ENCODE results near the gene HYCC1. TPM values are rescaled to one million over a fixed set of nuclear protein-coding genes. Genes with fewer than 3 reads are reported as not detected.
"Not testable (repeated sequence)": the region's sequence is repeated elsewhere in the genome, so short reads cannot be mapped to it uniquely, and the experiment has no call there.

Gene HYCC1
- total RNA-seq, 4 donors from 2014 or later: 46.1 to 107 (median 65.2) TPM

DNA sequence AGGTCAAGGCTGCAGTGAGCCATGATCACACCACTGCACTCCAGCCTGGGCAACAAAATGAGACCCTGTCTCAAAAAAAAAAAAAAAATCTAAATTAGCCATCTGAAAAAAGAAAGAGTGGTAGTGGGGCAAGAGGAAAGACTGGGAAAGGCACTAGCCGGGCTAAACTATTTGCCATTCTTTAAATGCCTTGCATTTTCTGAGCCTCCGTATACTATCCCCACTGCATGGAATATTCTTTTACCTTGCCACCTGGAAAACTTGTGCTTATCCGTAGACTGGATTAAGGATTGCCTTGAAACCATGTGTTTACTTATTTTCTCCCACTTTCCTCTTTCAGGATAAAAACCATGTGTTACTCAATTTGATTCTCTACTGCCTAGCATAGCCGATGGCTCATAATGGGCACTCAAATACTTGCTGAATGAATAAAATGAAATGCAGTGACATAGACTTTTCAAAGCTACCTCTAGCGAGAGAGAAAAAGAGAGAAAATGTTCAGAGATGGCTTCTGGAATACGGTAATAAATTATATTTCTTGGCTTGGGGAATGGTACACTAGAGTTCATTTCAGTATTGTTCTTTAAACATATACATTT, 30.6 kb downstream of the HYCC1 start:
- TF ChIP-seq, protein P1, sequence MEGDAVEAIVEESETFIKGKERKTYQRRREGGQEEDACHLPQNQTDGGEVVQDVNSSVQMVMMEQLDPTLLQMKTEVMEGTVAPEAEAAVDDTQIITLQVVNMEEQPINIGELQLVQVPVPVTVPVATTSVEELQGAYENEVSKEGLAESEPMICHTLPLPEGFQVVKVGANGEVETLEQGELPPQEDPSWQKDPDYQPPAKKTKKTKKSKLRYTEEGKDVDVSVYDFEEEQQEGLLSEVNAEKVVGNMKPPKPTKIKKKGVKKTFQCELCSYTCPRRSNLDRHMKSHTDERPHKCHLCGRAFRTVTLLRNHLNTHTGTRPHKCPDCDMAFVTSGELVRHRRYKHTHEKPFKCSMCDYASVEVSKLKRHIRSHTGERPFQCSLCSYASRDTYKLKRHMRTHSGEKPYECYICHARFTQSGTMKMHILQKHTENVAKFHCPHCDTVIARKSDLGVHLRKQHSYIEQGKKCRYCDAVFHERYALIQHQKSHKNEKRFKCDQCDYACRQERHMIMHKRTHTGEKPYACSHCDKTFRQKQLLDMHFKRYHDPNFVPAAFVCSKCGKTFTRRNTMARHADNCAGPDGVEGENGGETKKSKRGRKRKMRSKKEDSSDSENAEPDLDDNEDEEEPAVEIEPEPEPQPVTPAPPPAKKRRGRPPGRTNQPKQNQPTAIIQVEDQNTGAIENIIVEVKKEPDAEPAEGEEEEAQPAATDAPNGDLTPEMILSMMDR (IDR thresholded peaks at IDR 0.05): no peak
- no peak for DNase-seq (ENCODE audit: low spot score)
- no peak for ATAC-seq (ENCODE audit: low FRiP score)

DNA sequence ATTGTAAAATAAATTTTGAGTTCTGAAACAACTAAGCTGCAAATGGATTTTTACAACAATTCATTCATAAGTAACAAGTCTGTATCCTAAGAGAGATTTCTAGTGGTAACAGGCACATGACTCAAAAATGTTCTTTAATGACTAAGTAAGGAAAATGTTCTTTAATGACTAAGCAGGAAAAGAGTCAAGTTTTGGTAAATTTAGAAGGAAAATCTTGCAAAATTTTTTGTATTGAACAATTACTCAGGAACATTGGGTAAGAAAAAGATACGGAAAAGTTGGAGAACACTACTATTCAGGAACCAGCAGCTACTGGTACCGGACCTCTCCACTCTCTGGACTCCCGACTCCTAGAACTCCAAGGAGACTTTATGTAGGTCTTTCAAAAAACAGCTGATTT, 33.5 kb downstream of the HYCC1 start:
- TF ChIP-seq, protein P1 (IDR thresholded peaks at IDR 0.05): no peak
- ATAC-seq (ENCODE audit: low FRiP score): peak; percentile 94
- DNase-seq (ENCODE audit: low spot score): no peak

DNA sequence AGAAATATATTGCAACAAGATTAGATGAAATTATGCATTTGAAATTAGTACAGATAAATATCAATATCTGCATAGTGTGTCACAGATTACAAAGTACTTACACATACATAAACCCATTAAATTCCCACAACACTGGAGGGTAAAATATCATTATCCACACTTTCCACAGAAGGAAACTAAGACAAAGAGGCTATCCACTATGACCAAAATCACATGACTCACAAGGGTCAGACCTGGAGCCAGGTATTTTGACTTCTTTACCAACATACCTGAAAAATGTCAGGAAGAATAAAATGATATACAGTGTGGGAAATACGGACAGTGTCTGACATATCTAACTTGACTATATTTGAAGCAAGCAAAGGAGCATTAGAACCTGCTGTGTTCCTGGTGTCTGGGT, 34.1 kb downstream of the HYCC1 start:
- DNase-seq (ENCODE audit: low spot score) (no peak), ATAC-seq (ENCODE audit: low FRiP score) (no peak)
- TF ChIP-seq, protein P1 (IDR thresholded peaks at IDR 0.05): no peak

DNA sequence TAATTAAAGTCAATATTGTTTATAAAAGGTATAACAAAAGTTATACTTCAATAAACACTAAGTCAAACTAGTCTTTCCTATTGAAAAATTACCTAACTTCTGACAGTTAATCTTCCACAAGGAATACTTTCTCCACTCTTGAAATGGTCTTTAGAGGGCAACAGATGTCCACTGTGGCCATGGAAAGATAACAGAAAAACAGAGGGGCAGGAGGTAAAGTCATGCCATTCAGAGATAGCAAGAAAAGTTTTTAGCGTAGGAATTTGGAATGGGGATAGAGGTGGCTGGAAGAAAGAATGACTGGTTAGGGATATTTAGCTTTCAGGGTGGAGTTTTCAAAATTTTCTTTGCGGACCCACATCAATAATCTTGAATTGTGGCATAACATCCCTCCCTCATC, 34.7 kb downstream of the HYCC1 start:
- TF ChIP-seq, protein P1 (IDR thresholded peaks at IDR 0.05): no peak
- ATAC-seq (ENCODE audit: low FRiP score) (no peak), DNase-seq (ENCODE audit: low spot score) (no peak)

DNA sequence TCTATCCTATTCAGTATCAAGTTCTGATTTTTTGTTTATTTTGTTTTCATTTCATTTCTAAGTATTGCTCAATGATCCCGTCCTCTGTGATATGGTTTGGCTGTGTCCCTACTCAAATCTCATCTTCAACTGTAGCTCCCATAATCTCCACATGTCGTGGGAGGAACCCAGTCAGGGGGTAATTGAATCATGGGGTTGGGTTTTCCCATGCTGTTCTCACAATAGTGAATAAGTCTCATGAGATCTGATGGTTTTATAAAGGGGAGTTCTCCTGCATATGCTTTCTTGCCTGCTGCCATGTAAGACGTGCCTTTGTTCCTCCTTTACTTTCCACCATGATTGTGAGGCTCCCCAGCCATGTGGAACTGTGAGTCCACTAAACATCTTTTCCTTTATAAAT, 39.3 kb downstream of the HYCC1 start:
- not testable (repeated sequence) for ATAC-seq (ENCODE audit: low FRiP score); DNase-seq (ENCODE audit: low spot score)

DNA sequence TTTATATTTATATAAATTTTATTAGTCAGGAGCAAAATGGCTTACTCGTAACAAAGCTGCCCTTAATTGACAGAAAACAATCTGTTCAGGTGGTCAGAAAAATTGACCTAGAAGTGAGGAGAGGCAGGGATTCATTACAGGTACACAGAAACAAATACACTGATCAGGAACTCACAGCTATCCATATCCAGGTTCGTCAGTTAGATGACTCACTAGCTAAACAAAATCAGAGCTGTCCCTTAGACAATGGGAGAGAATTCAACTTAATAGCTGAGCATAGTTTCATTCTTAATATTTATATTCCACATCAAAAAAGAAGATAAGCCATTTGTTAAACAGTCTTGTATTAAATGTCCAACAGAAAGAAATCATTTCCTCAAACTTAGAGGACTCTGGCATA, 41.7 kb downstream of the HYCC1 start:
- ATAC-seq (ENCODE audit: low FRiP score): no peak
- no peak for DNase-seq (ENCODE audit: low spot score)
- TF ChIP-seq, protein P1 (IDR thresholded peaks at IDR 0.05): no peak

DNA sequence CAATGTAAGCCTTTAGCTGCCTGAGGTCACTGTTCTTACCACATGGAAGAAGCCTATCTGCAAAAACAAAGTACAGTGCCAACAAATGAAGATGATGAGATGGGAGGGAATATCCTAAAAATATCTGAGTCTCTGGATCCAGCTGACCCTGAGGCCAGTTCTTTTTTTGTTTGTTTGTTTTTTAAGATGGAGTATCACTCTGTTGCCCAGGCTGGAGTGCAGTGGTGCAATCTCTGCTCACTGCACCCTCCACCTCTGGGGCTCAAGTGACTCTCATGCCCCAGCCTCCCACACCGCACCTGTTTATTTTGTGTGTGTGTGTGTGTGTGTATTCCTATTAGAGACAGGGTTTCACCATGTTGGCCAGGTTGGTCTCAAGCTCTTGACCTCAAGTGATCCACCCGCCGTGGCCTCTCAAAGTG, 44.9 kb downstream of the HYCC1 start:
- no peak for ATAC-seq (ENCODE audit: low FRiP score)
- no peak for DNase-seq (ENCODE audit: low spot score)
- TF ChIP-seq, protein P1 (IDR thresholded peaks at IDR 0.05): no peak

Other genes with a start within 250 kb of the HYCC1 start
- 100 to 1,000 TPM; 139 to 212 (median 163) TPM for gene TOMM7, start 191.3 kb downstream of the HYCC1 start, total RNA-seq
- gene KLHL7, start 91.7 kb upstream of the HYCC1 start, total RNA-seq: 10 to 100 TPM; 19.3 to 51.7 (median 24.9) TPM
- 10 to 100 TPM; 16.3 to 37.3 (median 27.0) TPM for gene NUP42, start 167.9 kb upstream of the HYCC1 start, total RNA-seq
- gene GPNMB, start 232.6 kb upstream of the HYCC1 start, total RNA-seq: 100 to 1,000 TPM in 3 of 4 donors, 10 to 100 TPM in 1; 91.3 to 294 (median 143) TPM